Ureter (tissue), 1 donor: ENCODE measurements around the gene ABLIM2. TPM values are rescaled to one million over a fixed set of nuclear protein-coding genes. Genes with fewer than 3 reads are reported as not detected.

ENCODE experiments used
- DNase-seq: peaks from one replicate; pipeline ENCODE4 v3.0.0-alpha.2; 2020; ENCODE audit warnings: low spot score
- total RNA-seq: library from RNA; stranded (reverse); gene quantifications from one replicate; pipeline ENCODE4 v1.2.4, GENCODE V29; 2023
- donor health status: DM: yes; HTN: yes; CAD: no.

Gene ABLIM2
- total RNA-seq, 1 donor from 2014 or later: 8.5 TPM

DNA sequence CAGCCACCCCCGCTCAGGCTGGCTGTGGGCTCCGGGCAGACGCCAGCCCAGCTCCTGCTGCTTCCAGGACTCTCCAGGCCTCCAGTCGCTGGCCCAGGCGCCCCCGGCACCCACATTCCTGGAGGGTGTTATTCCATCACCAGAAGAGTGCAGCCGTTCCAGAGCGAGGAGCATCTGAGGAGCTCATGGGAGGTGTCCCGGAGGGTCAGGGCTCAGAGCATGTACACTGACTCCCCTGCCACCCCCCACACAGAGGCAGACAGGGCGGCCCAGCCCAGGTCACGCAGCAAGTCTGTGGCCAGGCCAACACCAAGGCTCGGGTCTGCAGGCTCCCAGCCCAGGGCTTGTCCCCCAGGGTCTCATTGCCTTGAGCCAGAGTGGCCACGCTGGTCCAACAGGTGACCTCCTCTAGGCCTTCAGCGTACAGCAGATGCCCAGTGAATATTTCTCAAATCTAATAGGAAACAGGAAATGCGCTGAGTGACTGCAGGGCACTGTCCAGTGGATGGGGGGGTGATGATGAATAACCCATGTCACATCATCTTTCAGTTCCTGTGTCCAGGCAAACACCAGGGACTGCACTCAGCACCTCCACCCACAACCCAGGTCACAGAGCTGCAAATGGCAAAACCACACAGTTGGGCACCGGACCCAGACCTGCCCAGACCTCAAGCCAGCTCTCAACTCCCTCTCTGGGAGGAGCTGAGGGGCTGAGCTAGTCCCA is 37.2 kb downstream of the ABLIM2 start:
- DNase-seq: no peak

GRCh38 chr4:8120501-8120900 is 38.1 kb downstream of the ABLIM2 start:
- DNase-seq: no peak

GRCh38 chr4:8119877-8120276 is 38.7 kb downstream of the ABLIM2 start:
- DNase-seq: no peak

GRCh38 chr4:8118531-8118930 is 40.1 kb downstream of the ABLIM2 start:
- no peak for DNase-seq

GRCh38 chr4:8118035-8118434 is 40.6 kb downstream of the ABLIM2 start:
- no peak for DNase-seq

- no peak for DNase-seq
Observed at GRCh38 chr4:8117278-8117682, 41.3 kb downstream of the ABLIM2 start.

GRCh38 chr4:8115916-8116315 is 42.7 kb downstream of the ABLIM2 start:
- no peak for DNase-seq

- no peak for DNase-seq
Observed at GRCh38 chr4:8115203-8115520, 43.5 kb downstream of the ABLIM2 start.

DNA sequence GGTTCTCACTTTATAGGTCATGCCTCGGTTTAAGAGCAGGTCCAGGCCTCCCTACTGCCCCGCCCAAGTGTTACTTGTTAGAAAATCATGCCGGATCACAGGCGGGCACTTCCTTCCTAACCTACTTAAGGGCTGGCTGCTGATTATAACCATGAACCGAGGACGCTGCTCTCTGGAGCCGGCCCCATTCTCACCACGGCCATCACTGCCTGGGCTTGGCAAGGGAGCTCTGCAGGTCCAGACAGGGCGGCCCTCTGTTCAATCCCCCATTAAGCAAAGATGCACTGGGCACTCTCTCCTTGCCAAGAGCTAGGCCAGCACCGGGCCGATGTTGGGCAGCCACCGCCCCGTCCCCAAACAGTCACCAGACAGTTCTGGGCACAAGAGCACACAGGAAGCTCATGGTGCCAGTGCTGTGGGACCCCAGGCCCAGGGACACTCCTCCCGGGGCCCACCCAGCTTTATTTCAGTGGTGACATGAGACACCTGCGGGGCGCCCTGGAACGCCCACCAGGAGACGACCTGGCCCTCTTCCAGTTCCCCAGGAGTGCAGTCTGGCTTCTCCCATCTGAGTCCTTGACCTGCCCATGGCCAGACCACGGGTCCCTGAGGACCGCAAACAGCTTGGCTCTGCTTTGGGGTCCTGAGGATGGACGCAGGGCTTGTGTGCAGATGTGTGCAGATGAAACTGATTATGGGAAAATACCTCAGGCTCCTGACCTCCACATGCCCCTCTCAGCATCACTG is 44.0 kb downstream of the ABLIM2 start:
- DNase-seq: no peak

- no peak for DNase-seq
Observed at GRCh38 chr4:8113611-8114377, 44.8 kb downstream of the ABLIM2 start.

DNA sequence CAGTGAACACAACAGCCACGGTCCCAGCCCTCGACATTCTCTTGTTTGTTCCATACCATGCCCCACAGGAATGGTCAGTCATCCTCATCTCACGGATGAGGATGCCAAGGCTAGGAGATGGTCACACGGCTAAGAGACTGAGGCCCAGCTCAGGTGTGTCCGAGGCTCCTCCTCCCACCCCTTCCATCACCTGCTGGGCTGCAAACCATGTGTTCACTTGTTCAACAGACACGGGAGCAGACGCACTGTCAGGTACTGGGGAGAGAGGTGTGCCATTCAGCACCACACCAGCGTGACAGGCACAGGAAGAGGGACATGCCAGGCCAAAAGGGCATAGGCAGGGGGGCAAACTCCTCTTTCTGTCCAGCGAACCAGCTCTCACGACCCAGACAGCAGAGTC is 45.9 kb downstream of the ABLIM2 start:
- DNase-seq: no peak

GRCh38 chr4:8112036-8112576 is 46.5 kb downstream of the ABLIM2 start:
- DNase-seq: no peak

DNA sequence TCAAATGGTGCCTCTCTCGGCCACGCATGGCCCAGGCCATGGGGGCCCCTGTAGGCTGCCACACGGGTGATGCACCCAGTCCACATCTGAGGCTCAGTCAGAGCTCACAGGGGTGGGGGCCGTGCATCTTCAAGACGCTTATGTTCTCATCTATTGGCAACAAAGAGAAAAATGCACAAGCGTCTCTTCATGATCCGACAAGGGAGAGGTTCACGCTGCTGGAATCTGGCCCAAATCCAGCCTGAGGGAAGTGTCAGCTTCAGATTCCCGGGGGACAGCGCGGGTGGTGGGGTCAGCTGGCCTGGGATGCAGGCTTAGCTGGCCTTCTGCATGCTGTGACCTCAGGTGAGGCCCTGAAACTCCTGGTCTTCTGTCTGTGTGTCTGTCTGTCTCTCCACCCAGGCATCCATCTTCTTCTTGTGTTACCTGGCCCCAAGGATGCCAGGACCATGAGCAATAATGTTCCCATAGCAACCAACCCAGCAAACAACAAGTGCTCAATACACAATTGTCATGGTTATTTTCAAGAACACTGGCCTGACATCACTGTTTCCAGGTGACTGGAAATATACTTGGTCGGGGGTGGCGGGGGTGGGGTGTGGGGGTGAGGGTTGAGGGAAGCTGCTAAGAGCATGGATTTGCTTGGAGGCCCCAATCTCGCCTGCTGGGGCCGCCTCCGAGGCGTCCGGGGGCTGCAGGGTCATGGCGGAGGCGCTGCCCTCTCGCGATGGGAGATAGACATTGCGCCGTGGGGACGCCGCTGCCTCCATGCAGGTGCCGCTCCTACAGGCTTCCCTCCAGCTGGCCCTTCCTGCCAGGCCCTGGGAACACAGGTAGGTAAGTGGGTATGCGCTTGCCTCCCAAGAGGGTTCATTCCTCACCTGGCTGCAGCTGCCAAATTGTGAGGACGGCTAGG is 48.3 kb downstream of the ABLIM2 start:
- no peak for DNase-seq

- no peak for DNase-seq
Observed at GRCh38 chr4:8109406-8110065, 49.1 kb downstream of the ABLIM2 start.

GRCh38 chr4:8108991-8109390 is 49.6 kb downstream of the ABLIM2 start:
- DNase-seq: no peak

DNA sequence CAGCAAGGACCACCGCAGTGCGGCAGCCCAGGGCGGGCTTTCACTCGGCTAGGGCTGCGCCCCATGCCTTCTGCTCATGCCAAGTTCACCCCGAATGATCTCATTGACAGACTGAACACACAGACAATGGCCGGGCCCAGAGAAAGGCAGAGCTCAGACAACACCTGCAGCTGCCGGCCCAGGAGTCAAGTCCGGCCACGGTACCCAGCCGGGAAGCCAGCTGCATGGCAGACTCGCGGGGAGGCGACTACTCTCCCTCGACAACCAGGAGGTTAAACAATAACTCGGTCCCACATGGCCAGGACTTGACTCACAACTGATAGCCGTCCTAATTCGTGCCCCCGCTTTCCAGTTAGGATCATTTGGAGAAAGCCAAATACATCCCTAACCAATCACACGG is 50.4 kb downstream of the ABLIM2 start:
- no peak for DNase-seq

GRCh38 chr4:8107146-8107657 is 51.4 kb downstream of the ABLIM2 start:
- no peak for DNase-seq

- no peak for DNase-seq
Observed at GRCh38 chr4:8106451-8107025, 52.1 kb downstream of the ABLIM2 start.

DNA sequence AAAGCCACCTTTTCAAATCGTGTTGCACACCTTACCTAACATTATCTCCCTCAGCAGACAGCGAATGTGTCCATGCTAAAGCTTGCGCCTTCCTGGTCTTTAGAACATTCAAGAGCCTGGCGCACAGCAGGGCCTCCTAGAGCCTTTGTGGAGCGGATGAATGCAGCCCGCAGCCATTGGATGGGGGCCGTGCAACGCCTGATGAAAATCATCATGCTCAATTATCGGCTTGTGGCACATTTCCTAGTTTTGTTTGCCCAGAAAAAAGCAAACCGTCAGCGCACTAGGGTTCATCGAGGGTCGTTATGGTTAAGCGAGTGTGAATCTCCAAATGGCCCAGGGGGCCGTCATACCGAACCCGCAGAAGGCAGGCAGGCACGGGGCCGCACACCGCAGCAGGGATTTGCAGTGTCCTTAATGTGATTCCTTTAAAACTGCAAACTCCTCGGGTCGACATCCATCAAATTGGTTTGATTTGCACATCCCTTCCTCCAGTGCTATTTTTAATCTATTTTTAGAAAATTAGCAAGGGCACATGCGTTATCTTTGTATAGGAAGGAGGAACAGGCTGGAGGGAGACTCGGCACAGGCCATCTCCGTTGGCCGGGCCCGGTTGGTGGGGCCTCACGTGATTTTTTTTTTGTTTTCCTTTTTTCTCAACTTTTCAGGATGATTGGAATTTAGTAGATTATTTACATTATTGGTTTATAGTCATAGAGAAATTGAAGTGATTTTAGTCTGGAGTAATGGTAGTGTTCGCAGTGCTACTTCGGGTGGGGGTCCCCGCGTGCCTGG is 53.1 kb downstream of the ABLIM2 start:
- no peak for DNase-seq
